Measurements from ENCODE around the gene RNGTT.

The RNGTT gene

GRCh38 chr6:88910922-88911778, 52.3 kb downstream of the RNGTT start:
- H3K27ac ChIP-seq (ENCODE audit: extremely low read depth, low read depth, low read length) = no peak overlapping the region
- CTCF ChIA-PET = interaction anchor here (1.0 kb wide), 1 partner anchor 40 kb away, joined by 3 read pairs; no protein-coding TSS in a partner anchor
- H3K4me3 ChIP-seq (ENCODE audit: low read depth, low read length) = no peak overlapping the region
- peaks cover 17% of the 10 kb centered on the region for H3K4me1 ChIP-seq (ENCODE audit: control insufficient read depth, insufficient read depth, low read length)
- POLR2A ChIA-PET = no interaction called here
- H3K36me3 ChIP-seq (ENCODE audit: control insufficient read depth in 2 of 2, insufficient read depth in 1 of 2, low read length in 2 of 2) = peaks cover under 1 to 2% of the 10 kb centered on the region in 2 experiments; a peak in 2 of 3 replicates
- no peaks in the 10 kb centered on the region for H3K9me3 ChIP-seq (ENCODE audit: control insufficient read depth, insufficient read depth, low read depth, low read length)
- no peak for TF ChIP-seq YY1 (tag by site-specific recombination; IDR thresholded peaks at IDR 0.05)
- TF ChIP-seq, protein P1, sequence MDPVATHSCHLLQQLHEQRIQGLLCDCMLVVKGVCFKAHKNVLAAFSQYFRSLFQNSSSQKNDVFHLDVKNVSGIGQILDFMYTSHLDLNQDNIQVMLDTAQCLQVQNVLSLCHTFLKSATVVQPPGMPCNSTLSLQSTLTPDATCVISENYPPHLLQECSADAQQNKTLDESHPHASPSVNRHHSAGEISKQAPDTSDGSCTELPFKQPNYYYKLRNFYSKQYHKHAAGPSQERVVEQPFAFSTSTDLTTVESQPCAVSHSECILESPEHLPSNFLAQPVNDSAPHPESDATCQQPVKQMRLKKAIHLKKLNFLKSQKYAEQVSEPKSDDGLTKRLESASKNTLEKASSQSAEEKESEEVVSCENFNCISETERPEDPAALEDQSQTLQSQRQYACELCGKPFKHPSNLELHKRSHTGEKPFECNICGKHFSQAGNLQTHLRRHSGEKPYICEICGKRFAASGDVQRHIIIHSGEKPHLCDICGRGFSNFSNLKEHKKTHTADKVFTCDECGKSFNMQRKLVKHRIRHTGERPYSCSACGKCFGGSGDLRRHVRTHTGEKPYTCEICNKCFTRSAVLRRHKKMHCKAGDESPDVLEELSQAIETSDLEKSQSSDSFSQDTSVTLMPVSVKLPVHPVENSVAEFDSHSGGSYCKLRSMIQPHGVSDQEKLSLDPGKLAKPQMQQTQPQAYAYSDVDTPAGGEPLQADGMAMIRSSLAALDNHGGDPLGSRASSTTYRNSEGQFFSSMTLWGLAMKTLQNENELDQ (tag by site-specific recombination; IDR thresholded peaks at IDR 0.05; ENCODE audit: low read depth) = no peak
- TF ChIP-seq PRDM4 (tag by site-specific recombination; IDR thresholded peaks at IDR 0.05) = peak; percentile 39; the same call in 1 of the 2 replicates
- TF ChIP-seq, protein P2, sequence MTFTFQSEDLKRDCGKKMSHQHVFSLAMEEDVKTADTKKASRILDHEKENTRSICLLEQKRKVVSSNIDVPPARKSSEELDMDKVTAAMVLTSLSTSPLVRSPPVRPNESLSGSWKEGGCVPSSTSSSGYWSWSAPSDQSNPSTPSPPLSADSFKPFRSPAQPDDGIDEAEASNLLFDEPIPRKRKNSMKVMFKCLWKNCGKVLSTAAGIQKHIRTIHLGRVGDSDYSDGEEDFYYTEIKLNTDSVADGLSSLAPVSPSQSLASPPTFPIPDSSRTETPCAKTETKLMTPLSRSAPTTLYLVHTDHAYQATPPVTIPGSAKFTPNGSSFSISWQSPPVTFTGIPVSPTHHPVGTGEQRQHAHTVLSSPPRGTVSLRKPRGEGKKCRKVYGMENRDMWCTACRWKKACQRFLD (tag by site-specific recombination; IDR thresholded peaks at IDR 0.05) = no peak
- no peak for TF ChIP-seq PRDM2 (tag by site-specific recombination; IDR thresholded peaks at IDR 0.05; ENCODE audit: borderline replicate concordance)
- TF ChIP-seq ZNF549 (tag by site-specific recombination; IDR thresholded peaks at IDR 0.05) = no peak
- no peak for TF ChIP-seq ZNF792 (tag by site-specific recombination; IDR thresholded peaks at IDR 0.05)
- TF ChIP-seq ZNF274 (IDR thresholded peaks at IDR 0.05; ENCODE audit: low read length) = no peak
- TF ChIP-seq ZNF274 (tag by site-specific recombination; IDR thresholded peaks at IDR 0.05; ENCODE audit: borderline replicate concordance) = no peak
- TF ChIP-seq ZNF112 (tag by site-specific recombination; IDR thresholded peaks at IDR 0.05) = no peak
- TF ChIP-seq ZNF664 (tag by site-specific recombination; IDR thresholded peaks at IDR 0.05) = no peak
- TF ChIP-seq KLF16 (tag by site-specific recombination; IDR thresholded peaks at IDR 0.05) = no peak
- no peak for TF ChIP-seq ZNF140 (tag by site-specific recombination; IDR thresholded peaks at IDR 0.05)
- no peak for TF ChIP-seq ELK4 (IDR thresholded peaks at IDR 0.05; ENCODE audit: borderline replicate concordance, low read depth, low read length)
- TF ChIP-seq ZNF548 (tag by site-specific recombination; IDR thresholded peaks at IDR 0.05) = no peak
- TF ChIP-seq, protein P3, sequence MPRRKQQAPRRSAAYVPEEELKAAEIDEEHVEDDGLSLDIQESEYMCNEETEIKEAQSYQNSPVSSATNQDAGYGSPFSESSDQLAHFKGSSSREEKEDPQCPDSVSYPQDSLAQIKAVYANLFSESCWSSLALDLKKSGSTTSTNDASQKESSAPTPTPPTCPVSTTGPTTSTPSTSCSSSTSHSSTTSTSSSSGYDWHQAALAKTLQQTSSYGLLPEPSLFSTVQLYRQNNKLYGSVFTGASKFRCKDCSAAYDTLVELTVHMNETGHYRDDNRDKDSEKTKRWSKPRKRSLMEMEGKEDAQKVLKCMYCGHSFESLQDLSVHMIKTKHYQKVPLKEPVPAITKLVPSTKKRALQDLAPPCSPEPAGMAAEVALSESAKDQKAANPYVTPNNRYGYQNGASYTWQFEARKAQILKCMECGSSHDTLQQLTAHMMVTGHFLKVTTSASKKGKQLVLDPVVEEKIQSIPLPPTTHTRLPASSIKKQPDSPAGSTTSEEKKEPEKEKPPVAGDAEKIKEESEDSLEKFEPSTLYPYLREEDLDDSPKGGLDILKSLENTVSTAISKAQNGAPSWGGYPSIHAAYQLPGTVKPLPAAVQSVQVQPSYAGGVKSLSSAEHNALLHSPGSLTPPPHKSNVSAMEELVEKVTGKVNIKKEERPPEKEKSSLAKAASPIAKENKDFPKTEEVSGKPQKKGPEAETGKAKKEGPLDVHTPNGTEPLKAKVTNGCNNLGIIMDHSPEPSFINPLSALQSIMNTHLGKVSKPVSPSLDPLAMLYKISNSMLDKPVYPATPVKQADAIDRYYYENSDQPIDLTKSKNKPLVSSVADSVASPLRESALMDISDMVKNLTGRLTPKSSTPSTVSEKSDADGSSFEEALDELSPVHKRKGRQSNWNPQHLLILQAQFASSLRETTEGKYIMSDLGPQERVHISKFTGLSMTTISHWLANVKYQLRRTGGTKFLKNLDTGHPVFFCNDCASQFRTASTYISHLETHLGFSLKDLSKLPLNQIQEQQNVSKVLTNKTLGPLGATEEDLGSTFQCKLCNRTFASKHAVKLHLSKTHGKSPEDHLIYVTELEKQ (tag by site-specific recombination; IDR thresholded peaks at IDR 0.05; ENCODE audit: borderline replicate concordance) = no peak
- no peak; the same call in 1 of the 2 replicates for TF ChIP-seq CTCF (tag by site-specific recombination; IDR thresholded peaks at IDR 0.05)

All from HEK293 (cell line).